Subcutaneous adipose tissue (tissue), 4 donors: Measurements from ENCODE around the gene SRF. TPM values are rescaled to one million over a fixed set of nuclear protein-coding genes. Genes with fewer than 3 reads are reported as not detected.

ENCODE experiments used
- total RNA-seq, 4 donors: library from RNA; depleted of rRNA; stranded (reverse); fragments of >200 nt; gene quantifications; one replicate each; pipeline ENCODE4 v1.1.0, GENCODE V29; 2016
- TF ChIP-seq, protein P1 (sequence below): fragments of 450-650 bp; IDR thresholded peaks from one replicate; pipeline ENCODE4 v1.5.1; 2016; ENCODE audit warnings: low read depth, mild to moderate bottlenecking, control low read depth, antibody characterized with exemption, moderate library complexity

SRF gene
- total RNA-seq, 4 donors from 2014 or later, result 8.5 to 22.8 (median 10.6) TPM

DNA sequence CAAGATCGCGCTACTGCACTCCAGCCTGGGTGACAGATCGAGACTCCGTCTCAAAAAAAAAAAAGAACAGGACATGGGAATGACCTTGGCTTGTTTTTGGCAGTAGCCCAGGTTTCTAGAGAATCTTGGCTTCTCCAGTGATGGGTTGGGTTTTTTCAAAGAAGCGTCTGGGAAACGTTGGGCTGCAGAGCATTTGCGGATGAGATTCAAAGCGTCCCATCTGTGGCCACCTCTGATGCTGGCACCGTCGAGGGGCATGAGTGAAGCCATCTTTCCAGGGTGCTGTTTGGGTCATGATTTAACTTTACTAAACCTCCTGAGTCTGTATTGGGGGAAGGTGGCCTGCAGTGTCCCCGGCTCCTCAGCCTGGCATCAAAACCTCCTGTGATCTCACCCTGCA is 43.2 kb upstream of the SRF start:
- TF ChIP-seq, protein P1, sequence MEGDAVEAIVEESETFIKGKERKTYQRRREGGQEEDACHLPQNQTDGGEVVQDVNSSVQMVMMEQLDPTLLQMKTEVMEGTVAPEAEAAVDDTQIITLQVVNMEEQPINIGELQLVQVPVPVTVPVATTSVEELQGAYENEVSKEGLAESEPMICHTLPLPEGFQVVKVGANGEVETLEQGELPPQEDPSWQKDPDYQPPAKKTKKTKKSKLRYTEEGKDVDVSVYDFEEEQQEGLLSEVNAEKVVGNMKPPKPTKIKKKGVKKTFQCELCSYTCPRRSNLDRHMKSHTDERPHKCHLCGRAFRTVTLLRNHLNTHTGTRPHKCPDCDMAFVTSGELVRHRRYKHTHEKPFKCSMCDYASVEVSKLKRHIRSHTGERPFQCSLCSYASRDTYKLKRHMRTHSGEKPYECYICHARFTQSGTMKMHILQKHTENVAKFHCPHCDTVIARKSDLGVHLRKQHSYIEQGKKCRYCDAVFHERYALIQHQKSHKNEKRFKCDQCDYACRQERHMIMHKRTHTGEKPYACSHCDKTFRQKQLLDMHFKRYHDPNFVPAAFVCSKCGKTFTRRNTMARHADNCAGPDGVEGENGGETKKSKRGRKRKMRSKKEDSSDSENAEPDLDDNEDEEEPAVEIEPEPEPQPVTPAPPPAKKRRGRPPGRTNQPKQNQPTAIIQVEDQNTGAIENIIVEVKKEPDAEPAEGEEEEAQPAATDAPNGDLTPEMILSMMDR, result no peak

DNA sequence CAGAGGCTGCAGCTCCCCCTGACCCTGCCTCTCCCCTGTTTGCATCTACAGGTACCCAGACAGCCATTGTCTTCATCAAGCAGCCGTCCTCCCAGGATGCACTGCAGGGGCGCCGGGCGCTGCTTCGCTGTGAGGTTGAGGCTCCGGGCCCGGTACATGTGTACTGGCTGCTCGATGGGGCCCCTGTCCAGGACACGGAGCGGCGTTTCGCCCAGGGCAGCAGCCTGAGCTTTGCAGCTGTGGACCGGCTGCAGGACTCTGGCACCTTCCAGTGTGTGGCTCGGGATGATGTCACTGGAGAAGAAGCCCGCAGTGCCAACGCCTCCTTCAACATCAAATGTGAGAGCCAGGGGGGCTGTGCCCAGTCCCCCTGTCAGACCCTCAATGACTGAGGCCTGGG is 42.1 kb upstream of the SRF start:
- TF ChIP-seq, protein P1, result no peak

DNA sequence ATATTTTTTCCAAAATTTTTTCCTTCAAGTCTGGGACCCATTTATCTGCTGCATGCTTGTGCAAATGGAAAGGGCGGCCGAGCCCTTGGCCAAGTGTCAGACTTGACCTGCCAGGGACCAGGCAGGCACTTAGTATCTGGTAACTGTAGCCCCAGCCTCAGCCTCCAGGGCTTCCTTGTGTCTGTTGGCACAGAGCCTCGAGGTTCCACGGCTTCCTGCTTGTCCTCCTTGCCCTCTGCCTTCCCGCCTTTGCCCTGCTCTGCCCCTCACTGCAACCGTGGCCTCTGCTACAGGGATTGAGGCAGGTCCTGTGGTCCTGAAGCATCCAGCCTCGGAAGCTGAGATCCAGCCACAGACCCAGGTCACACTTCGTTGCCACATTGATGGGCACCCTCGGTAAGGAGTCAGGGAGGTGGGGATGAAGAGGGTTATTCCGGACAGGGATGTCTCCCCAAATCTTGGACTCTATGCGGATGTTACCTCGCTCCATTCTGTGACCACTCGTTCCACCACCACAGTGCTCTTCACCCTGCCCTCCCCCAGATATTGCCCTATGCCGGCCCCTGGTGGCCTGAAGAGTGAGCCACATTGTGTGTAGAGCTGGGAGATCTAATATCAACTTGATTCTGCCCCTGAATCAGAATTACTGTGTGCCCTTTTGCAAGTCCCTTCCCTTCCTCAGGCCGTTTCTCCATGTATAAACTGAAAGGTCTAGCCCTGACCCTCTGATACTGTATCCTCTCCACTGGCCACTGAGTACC is 41.5 kb upstream of the SRF start:
- TF ChIP-seq, protein P1, result no peak

DNA sequence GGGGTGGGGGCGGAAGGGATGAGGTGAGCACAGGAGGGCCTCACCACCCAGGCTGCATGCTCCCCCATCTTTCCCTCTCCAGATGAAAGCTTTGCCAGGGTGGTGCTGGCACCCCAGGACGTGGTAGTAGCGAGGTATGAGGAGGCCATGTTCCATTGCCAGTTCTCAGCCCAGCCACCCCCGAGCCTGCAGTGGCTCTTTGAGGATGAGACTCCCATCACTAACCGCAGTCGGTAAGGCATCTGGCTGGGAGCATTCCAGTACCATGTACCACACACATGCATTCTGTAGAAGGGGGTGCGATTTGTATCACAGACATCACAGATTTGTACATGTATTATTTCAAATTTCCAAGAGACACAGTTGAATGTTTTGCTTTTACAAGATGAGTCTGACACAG is 40.6 kb upstream of the SRF start:
- TF ChIP-seq, protein P1, result no peak

DNA sequence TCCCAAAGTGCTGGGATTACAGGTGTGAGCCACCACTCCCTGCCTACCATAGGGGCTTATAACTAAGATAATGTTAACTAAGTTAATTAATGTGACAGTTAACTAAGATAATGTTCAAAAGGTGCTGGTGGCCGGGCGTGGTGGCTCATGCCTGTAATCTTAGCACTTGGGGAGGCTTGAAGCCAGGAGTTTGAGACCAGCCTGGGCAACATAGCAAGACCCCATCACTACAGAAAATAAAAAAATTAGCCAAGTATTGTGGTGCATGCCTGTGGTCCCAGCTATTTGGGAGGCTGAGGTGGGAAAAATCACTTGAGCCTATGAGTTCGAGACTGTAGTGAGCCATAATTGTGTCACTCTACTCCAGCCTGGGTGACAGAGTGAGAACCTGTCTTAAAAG is 32.8 kb upstream of the SRF start:
- TF ChIP-seq, protein P1, result no peak

DNA sequence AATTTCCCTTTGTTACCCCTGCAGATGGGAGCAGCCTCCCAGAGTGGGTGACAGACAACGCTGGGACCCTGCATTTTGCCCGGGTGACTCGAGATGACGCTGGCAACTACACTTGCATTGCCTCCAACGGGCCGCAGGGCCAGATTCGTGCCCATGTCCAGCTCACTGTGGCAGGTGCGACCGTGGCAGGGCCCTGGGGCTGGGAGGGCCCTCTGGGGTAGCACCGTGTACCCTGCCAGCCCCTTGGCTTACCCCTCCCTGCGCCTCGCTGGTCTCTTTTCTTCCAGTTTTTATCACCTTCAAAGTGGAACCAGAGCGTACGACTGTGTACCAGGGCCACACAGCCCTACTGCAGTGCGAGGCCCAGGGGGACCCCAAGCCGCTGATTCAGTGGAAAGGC is 29.4 kb upstream of the SRF start:
- TF ChIP-seq, protein P1, result no peak

DNA sequence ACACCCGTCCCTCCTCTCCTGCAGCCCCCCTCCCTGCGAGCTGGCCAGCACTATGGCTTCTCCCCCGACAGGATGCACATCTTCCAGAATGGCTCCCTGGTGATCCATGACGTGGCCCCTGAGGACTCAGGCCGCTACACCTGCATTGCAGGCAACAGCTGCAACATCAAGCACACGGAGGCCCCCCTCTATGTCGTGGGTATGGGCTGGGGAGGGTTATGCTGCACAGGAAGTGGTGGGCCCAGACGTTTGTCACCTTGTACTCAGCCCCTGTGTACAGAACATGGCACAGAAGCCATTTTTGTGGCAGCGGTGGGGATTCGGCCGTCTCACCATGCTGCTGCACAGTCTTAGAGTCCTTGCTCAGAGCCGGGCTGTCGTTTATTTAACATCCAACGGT is 29.0 kb upstream of the SRF start:
- TF ChIP-seq, protein P1, result no peak
